ENCODE results near the gene APLP2. TPM values are rescaled to one million over a fixed set of nuclear protein-coding genes. Genes with fewer than 3 reads are reported as not detected.
"Not testable (repeated sequence)": the region's sequence is repeated elsewhere in the genome, so short reads cannot be mapped to it uniquely, and the experiment has no call there.

The APLP2 gene
- total RNA-seq, 1 donor from 2014 or later, result 815 TPM

DNA sequence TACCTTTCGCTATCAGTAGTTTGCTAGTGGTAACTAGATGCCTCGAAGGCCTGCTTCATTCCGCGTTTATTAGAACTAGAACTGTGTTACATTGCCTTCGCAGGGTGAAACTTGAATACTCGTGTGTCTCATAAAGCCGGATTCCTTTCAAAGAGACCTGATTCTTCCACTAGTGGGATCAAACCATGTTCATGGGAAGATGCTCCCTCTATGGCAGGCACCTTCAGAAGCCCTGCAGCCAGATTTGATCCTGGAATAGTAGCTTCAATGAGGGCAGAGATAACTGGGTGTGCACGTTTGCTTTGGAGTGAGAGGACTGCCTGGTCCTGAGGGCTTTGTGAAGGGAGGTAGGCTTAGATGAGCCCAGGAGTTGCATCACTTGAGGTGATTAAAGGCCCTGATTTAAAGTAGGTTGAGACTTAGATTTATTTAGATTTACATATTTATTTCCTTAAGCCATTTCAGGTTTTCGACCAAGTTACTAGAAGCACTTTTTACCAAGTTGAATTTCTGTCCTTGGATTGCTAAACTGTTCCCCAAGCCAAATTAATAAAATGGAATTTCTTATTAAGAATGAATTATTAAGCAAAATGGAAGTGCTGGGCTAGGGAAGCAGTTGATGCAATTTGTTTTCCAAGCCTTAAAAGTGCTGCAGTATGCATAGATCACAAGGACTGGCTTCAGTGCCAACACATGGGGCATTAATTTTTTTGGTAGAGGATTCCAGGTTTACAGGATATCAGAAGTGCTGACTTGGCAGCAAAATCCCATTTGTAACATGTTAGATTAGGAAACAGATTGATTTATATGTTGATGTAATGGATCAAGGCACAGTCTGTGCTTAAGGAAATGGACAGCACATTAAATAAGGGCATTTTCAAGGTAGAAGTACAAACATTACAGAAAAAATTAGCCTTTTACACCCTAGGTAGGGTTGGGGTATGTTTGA is 32.9 kb downstream of the APLP2 start:
- Mint-ChIP-seq H3K4me1 (ENCODE audit: unreplicated experiment) (peaks cover 46% of the 10 kb centered on the region), H3K27me3 (ENCODE audit: unreplicated experiment) (no peaks in the 10 kb centered on the region), H3K9me3 (ENCODE audit: unreplicated experiment) (no peaks in the 10 kb centered on the region), H3K36me3 (ENCODE audit: low read depth, unreplicated experiment) (peaks cover 17% of the 10 kb centered on the region), H3K27ac (ENCODE audit: unreplicated experiment) (peak overlapping the region; percentile 32), H3K4me3 (ENCODE audit: unreplicated experiment) (no peak overlapping the region)
- no peak for DNase-seq (ENCODE audit: low spot score)
- TF ChIP-seq, protein P1, sequence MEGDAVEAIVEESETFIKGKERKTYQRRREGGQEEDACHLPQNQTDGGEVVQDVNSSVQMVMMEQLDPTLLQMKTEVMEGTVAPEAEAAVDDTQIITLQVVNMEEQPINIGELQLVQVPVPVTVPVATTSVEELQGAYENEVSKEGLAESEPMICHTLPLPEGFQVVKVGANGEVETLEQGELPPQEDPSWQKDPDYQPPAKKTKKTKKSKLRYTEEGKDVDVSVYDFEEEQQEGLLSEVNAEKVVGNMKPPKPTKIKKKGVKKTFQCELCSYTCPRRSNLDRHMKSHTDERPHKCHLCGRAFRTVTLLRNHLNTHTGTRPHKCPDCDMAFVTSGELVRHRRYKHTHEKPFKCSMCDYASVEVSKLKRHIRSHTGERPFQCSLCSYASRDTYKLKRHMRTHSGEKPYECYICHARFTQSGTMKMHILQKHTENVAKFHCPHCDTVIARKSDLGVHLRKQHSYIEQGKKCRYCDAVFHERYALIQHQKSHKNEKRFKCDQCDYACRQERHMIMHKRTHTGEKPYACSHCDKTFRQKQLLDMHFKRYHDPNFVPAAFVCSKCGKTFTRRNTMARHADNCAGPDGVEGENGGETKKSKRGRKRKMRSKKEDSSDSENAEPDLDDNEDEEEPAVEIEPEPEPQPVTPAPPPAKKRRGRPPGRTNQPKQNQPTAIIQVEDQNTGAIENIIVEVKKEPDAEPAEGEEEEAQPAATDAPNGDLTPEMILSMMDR (IDR thresholded peaks at IDR 0.05; ENCODE audit: unreplicated experiment), result no peak

GRCh38 chr11:130103296-130103814 is 33.7 kb downstream of the APLP2 start:
- peaks cover 22% of the 10 kb centered on the region for H3K36me3 Mint-ChIP-seq (ENCODE audit: low read depth, unreplicated experiment)
- no peak for DNase-seq (ENCODE audit: low spot score)
- H3K27ac Mint-ChIP-seq (ENCODE audit: unreplicated experiment), result no peak overlapping the region
- TF ChIP-seq, protein P1 (IDR thresholded peaks at IDR 0.05; ENCODE audit: unreplicated experiment), result no peak
- peaks cover 46% of the 10 kb centered on the region for H3K4me1 Mint-ChIP-seq (ENCODE audit: unreplicated experiment)
- H3K4me3 Mint-ChIP-seq (ENCODE audit: unreplicated experiment), result no peak overlapping the region
- H3K9me3 Mint-ChIP-seq (ENCODE audit: unreplicated experiment), result no peaks in the 10 kb centered on the region
- no peaks in the 10 kb centered on the region for H3K27me3 Mint-ChIP-seq (ENCODE audit: unreplicated experiment)

GRCh38 chr11:130106381-130106780 is 36.7 kb downstream of the APLP2 start:
- H3K4me3 Mint-ChIP-seq (ENCODE audit: unreplicated experiment), result no peak overlapping the region
- no peak for DNase-seq (ENCODE audit: low spot score)
- H3K4me1 Mint-ChIP-seq (ENCODE audit: unreplicated experiment), result peaks cover 37% of the 10 kb centered on the region
- TF ChIP-seq, protein P1 (IDR thresholded peaks at IDR 0.05; ENCODE audit: unreplicated experiment), result no peak
- peaks cover 37% of the 10 kb centered on the region for H3K36me3 Mint-ChIP-seq (ENCODE audit: low read depth, unreplicated experiment)
- no peaks in the 10 kb centered on the region for H3K27me3 Mint-ChIP-seq (ENCODE audit: unreplicated experiment)
- H3K27ac Mint-ChIP-seq (ENCODE audit: unreplicated experiment), result peak overlapping the region; percentile 39
- no peaks in the 10 kb centered on the region for H3K9me3 Mint-ChIP-seq (ENCODE audit: unreplicated experiment)

- not testable (repeated sequence) for H3K9me3 Mint-ChIP-seq (ENCODE audit: unreplicated experiment); H3K27ac Mint-ChIP-seq (ENCODE audit: unreplicated experiment); H3K4me3 Mint-ChIP-seq (ENCODE audit: unreplicated experiment); H3K27me3 Mint-ChIP-seq (ENCODE audit: unreplicated experiment); DNase-seq (ENCODE audit: low spot score)
- peaks cover 29% of the 10 kb centered on the region for H3K4me1 Mint-ChIP-seq (ENCODE audit: unreplicated experiment)
- peaks cover 57% of the 10 kb centered on the region for H3K36me3 Mint-ChIP-seq (ENCODE audit: low read depth, unreplicated experiment)
Observed at GRCh38 chr11:130108671-130109070, 39.0 kb downstream of the APLP2 start.

GRCh38 chr11:130109386-130109785 is 39.7 kb downstream of the APLP2 start:
- Mint-ChIP-seq H3K4me3 (ENCODE audit: unreplicated experiment) (no peak overlapping the region), H3K36me3 (ENCODE audit: low read depth, unreplicated experiment) (peaks cover 57% of the 10 kb centered on the region), H3K9me3 (ENCODE audit: unreplicated experiment) (no peaks in the 10 kb centered on the region), H3K27me3 (ENCODE audit: unreplicated experiment) (no peaks in the 10 kb centered on the region), H3K4me1 (ENCODE audit: unreplicated experiment) (peaks cover 33% of the 10 kb centered on the region), H3K27ac (ENCODE audit: unreplicated experiment) (no peak overlapping the region)
- TF ChIP-seq, protein P1 (IDR thresholded peaks at IDR 0.05; ENCODE audit: unreplicated experiment), result no peak
- DNase-seq (ENCODE audit: low spot score), result no peak

Data from endothelial cell (in vitro differentiated cells).